ENCODE measurements around the gene LGALS4. TPM values are rescaled to one million over a fixed set of nuclear protein-coding genes. Genes with fewer than 3 reads are reported as not detected.
A peak's percentile ranks its signal among the peaks of the same experiment; 100 is the strongest.

Gene LGALS4
- total RNA-seq, 1 donor from 2014 or later, result 0.86 TPM

- DNase-seq (ENCODE audit: low read depth, low spot score), result peak; percentile 50
Observed at GRCh38 chr19:38852231-38853044, 39.7 kb upstream of the LGALS4 start.

GRCh38 chr19:38851622-38852230 is 39.0 kb upstream of the LGALS4 start:
- peak overlapping the region; percentile 90 for H3K4me3 Mint-ChIP-seq
- peak overlapping the region; percentile 98 for H3K27ac Mint-ChIP-seq (ENCODE audit: unreplicated experiment)
- TF ChIP-seq CTCF (conservative IDR thresholded peaks at IDR 0.05), result no peak
- H3K36me3 Mint-ChIP-seq (ENCODE audit: low read depth), result peaks cover 14% of the 10 kb centered on the region
- H3K9me3 Mint-ChIP-seq, result peaks cover 1% of the 10 kb centered on the region
- H3K27me3 Mint-ChIP-seq (ENCODE audit: low read depth), result peaks cover 11% of the 10 kb centered on the region
- peak; percentile 87 for DNase-seq (ENCODE audit: low read depth, low spot score)
- peaks cover 57% of the 10 kb centered on the region for H3K4me1 Mint-ChIP-seq

More at GRCh38 chr19:38852231-38853044, 39.7 kb upstream of the LGALS4 start:
- Mint-ChIP-seq H3K4me3 (peak overlapping the region; percentile 94), H3K36me3 (ENCODE audit: low read depth) (peaks cover 14% of the 10 kb centered on the region), H3K27ac (ENCODE audit: unreplicated experiment) (peak overlapping the region; percentile 90), H3K9me3 (peaks cover 2% of the 10 kb centered on the region), H3K4me1 (peaks cover 57% of the 10 kb centered on the region), H3K27me3 (ENCODE audit: low read depth) (peaks cover 11% of the 10 kb centered on the region)
- no peak for TF ChIP-seq CTCF (conservative IDR thresholded peaks at IDR 0.05)

GRCh38 chr19:38850976-38851621 is 38.4 kb upstream of the LGALS4 start:
- DNase-seq (ENCODE audit: low read depth, low spot score), result no peak
- Mint-ChIP-seq H3K4me3 (peak overlapping the region; percentile 90), H3K27me3 (ENCODE audit: low read depth) (peaks cover 11% of the 10 kb centered on the region)

GRCh38 chr19:38850436-38850975 is 37.8 kb upstream of the LGALS4 start:
- peak overlapping the region; percentile 95 for H3K27ac Mint-ChIP-seq (ENCODE audit: unreplicated experiment)
- peak; percentile 53 for TF ChIP-seq CTCF (conservative IDR thresholded peaks at IDR 0.05)
- H3K36me3 Mint-ChIP-seq (ENCODE audit: low read depth), result peaks cover 21% of the 10 kb centered on the region
- H3K27me3 Mint-ChIP-seq (ENCODE audit: low read depth), result peaks cover 11% of the 10 kb centered on the region
- peaks cover 56% of the 10 kb centered on the region for H3K4me1 Mint-ChIP-seq
- DNase-seq (ENCODE audit: low read depth, low spot score), result peak; percentile 95
- peak overlapping the region; percentile 90 for H3K4me3 Mint-ChIP-seq
- H3K9me3 Mint-ChIP-seq, result no peaks in the 10 kb centered on the region

More at GRCh38 chr19:38850976-38851621, 38.4 kb upstream of the LGALS4 start:
- Mint-ChIP-seq H3K36me3 (ENCODE audit: low read depth) (peaks cover 16% of the 10 kb centered on the region), H3K27ac (ENCODE audit: unreplicated experiment) (peak overlapping the region; percentile 98), H3K9me3 (no peaks in the 10 kb centered on the region), H3K4me1 (peaks cover 55% of the 10 kb centered on the region)
- TF ChIP-seq CTCF (conservative IDR thresholded peaks at IDR 0.05), result peak; percentile 24

- Mint-ChIP-seq H3K4me3 (peak within 1 kb of the TSS; percentile 90), H3K27me3 (ENCODE audit: low read depth) (peaks cover 11% of the 10 kb centered on the region), H3K36me3 (ENCODE audit: low read depth) (peaks cover 23% of the 10 kb centered on the region), H3K9me3 (no peaks in the 10 kb centered on the region), H3K4me1 (peaks cover 59% of the 10 kb centered on the region), H3K27ac (ENCODE audit: unreplicated experiment) (peak within 1 kb of the TSS; percentile 99)
- DNase-seq (ENCODE audit: low read depth, low spot score), result peak; percentile 99
- peak; percentile 59 for TF ChIP-seq CTCF (conservative IDR thresholded peaks at IDR 0.05)
Observed at GRCh38 chr19:38849860-38850435, 37.2 kb upstream of the LGALS4 start, which contains the start of gene HNRNPL. HNRNPL (minus strand) TSS chr19:38849986; CDS start chr19:38849966, 20 bp downstream.
